ENCODE measurements around the gene CNDP1.

CNDP1 gene

DNA sequence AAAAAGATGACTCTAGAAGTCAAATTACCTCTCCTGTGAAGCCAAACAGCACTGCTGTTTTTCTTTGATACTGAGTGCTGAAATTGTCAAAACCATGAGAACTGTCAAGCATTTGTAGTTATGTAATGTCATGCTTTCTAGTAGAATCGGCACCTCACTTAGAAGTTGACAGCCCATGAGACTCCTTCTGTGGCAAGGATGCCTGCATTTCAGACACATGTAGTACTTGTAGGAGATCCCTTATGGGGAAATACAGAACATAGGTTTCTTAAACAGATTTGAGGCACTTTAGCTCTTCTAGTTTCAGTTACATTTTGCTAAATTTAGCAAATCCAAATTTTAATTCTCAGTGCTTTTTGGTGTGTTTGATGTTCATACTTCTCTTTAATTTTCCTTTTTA, 79.1 kb downstream of the CNDP1 start:
- no peak for ATAC-seq (ENCODE audit: insufficient read depth, low read depth)
- DNase-seq: no peak
- no peaks in the 10 kb centered on the region for H3K9me3 ChIP-seq (ENCODE audit: insufficient read depth, low read length, severe bottlenecking)
- peaks cover 57% of the 10 kb centered on the region for H3K79me2 ChIP-seq (ENCODE audit: insufficient read depth, low read length)
- no peak overlapping the region for H3K4me2 ChIP-seq (ENCODE audit: insufficient read depth, low read length)
- peaks cover 39% of the 10 kb centered on the region; the same call in 1 of the 2 replicates for H4K20me1 ChIP-seq (ENCODE audit: insufficient read depth, low read length)
- no peak overlapping the region for H3K4me3 ChIP-seq (ENCODE audit: low read depth in 1 of 2, low read length in 2 of 2)
- H3K9ac ChIP-seq (ENCODE audit: low read depth, low read length): no peak overlapping the region
- no peak for TF ChIP-seq EZH2 (IDR thresholded peaks at IDR 0.05; ENCODE audit: borderline replicate concordance, low read depth, low read length, severe bottlenecking)
- TF ChIP-seq, protein P1, sequence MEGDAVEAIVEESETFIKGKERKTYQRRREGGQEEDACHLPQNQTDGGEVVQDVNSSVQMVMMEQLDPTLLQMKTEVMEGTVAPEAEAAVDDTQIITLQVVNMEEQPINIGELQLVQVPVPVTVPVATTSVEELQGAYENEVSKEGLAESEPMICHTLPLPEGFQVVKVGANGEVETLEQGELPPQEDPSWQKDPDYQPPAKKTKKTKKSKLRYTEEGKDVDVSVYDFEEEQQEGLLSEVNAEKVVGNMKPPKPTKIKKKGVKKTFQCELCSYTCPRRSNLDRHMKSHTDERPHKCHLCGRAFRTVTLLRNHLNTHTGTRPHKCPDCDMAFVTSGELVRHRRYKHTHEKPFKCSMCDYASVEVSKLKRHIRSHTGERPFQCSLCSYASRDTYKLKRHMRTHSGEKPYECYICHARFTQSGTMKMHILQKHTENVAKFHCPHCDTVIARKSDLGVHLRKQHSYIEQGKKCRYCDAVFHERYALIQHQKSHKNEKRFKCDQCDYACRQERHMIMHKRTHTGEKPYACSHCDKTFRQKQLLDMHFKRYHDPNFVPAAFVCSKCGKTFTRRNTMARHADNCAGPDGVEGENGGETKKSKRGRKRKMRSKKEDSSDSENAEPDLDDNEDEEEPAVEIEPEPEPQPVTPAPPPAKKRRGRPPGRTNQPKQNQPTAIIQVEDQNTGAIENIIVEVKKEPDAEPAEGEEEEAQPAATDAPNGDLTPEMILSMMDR (IDR thresholded peaks at IDR 0.05; ENCODE audit: borderline replicate concordance, extremely low read depth, low read length, poor library complexity, severe bottlenecking): no peak
- no peak overlapping the region for H3K27ac ChIP-seq (ENCODE audit: low read length)
- H3K27me3 ChIP-seq (ENCODE audit: insufficient read depth, low read length, poor library complexity): no peaks in the 10 kb centered on the region
- peaks cover 3% of the 10 kb centered on the region; the same call in 1 of the 2 replicates for H3K36me3 ChIP-seq (ENCODE audit: insufficient read depth, low read length)
- H2AFZ ChIP-seq (ENCODE audit: low read depth, low read length): no peak overlapping the region
- no peaks in the 10 kb centered on the region for H3K4me1 ChIP-seq (ENCODE audit: insufficient read depth, low read length)

DNA sequence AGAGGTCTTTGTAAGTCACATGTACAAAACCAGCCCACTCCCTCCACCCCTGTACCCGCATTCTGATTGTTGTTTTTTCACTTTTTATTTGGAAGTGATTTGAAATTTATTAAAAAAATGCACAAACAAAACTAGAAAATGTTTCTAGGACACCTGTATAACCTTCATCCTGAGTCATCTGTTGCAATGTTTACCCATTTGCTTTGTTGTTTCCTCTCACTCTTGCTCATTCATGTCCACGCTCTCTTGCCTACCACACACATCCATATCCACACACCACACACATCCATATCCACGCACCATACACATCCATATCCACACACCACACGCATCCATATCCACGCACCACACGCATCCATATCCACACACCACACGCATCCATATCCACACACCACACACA, 82.2 kb downstream of the CNDP1 start:
- no peak overlapping the region for H3K9ac ChIP-seq (ENCODE audit: low read depth, low read length)
- no peaks in the 10 kb centered on the region for H3K4me1 ChIP-seq (ENCODE audit: insufficient read depth, low read length)
- DNase-seq (no peak), ATAC-seq (ENCODE audit: insufficient read depth, low read depth) (no peak)
- H2AFZ ChIP-seq (ENCODE audit: low read depth, low read length): no peak overlapping the region
- TF ChIP-seq EZH2 (IDR thresholded peaks at IDR 0.05; ENCODE audit: borderline replicate concordance, low read depth, low read length, severe bottlenecking): no peak
- TF ChIP-seq, protein P1 (IDR thresholded peaks at IDR 0.05; ENCODE audit: borderline replicate concordance, extremely low read depth, low read length, poor library complexity, severe bottlenecking): no peak
- H4K20me1 ChIP-seq (ENCODE audit: insufficient read depth, low read length): peaks cover 35% of the 10 kb centered on the region; the same call in 1 of the 2 replicates
- peaks cover 48% of the 10 kb centered on the region for H3K79me2 ChIP-seq (ENCODE audit: insufficient read depth, low read length)
- H3K4me2 ChIP-seq (ENCODE audit: insufficient read depth, low read length): no peak overlapping the region
- no peaks in the 10 kb centered on the region for H3K9me3 ChIP-seq (ENCODE audit: insufficient read depth, low read length, severe bottlenecking)
- H3K36me3 ChIP-seq (ENCODE audit: insufficient read depth, low read length): peaks cover 3% of the 10 kb centered on the region; the same call in 1 of the 2 replicates
- H3K27ac ChIP-seq (ENCODE audit: low read length): no peak overlapping the region
- no peaks in the 10 kb centered on the region for H3K27me3 ChIP-seq (ENCODE audit: insufficient read depth, low read length, poor library complexity)
- no peak overlapping the region for H3K4me3 ChIP-seq (ENCODE audit: low read depth in 1 of 2, low read length in 2 of 2)

DNA sequence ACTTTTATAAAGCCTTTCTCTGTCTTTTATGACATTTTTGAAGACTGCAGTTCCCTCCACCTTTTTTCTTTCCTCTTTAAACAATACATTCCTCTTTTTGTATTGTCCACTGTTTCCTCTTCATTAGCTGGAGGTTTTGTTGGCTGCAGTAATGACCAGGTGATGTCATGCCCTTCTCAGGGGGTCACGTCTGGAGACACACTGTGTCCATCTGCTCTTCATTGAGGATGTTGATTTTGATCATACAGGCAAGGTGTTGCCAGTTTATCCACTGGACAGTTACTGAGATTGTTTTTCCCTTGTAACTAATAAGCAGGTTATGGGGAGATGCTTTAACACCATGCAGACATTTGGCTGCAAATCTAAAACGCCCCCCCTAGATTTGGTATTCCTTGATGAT, 83.2 kb downstream of the CNDP1 start:
- no peak for TF ChIP-seq EZH2 (IDR thresholded peaks at IDR 0.05; ENCODE audit: borderline replicate concordance, low read depth, low read length, severe bottlenecking)
- TF ChIP-seq, protein P1 (IDR thresholded peaks at IDR 0.05; ENCODE audit: borderline replicate concordance, extremely low read depth, low read length, poor library complexity, severe bottlenecking): no peak
- Histone ChIP-seq H2AFZ (ENCODE audit: low read depth, low read length) (no peak overlapping the region), H3K4me3 (ENCODE audit: low read depth in 1 of 2, low read length in 2 of 2) (no peak overlapping the region), H3K4me2 (ENCODE audit: insufficient read depth, low read length) (no peak overlapping the region), H3K9me3 (ENCODE audit: insufficient read depth, low read length, severe bottlenecking) (no peaks in the 10 kb centered on the region), H3K4me1 (ENCODE audit: insufficient read depth, low read length) (no peaks in the 10 kb centered on the region), H3K9ac (ENCODE audit: low read depth, low read length) (no peak overlapping the region), H4K20me1 (ENCODE audit: insufficient read depth, low read length) (peaks cover 31% of the 10 kb centered on the region; the same call in 1 of the 2 replicates), H3K36me3 (ENCODE audit: insufficient read depth, low read length) (peaks cover 3% of the 10 kb centered on the region; the same call in 1 of the 2 replicates), H3K79me2 (ENCODE audit: insufficient read depth, low read length) (peaks cover 48% of the 10 kb centered on the region), H3K27me3 (ENCODE audit: insufficient read depth, low read length, poor library complexity) (no peaks in the 10 kb centered on the region), H3K27ac (ENCODE audit: low read length) (no peak overlapping the region)
- DNase-seq (no peak), ATAC-seq (ENCODE audit: insufficient read depth, low read depth) (no peak)
